H1 (cell line): Measurements from ENCODE around the gene BECN2. TPM values are rescaled to one million over a fixed set of nuclear protein-coding genes. Genes with fewer than 3 reads are reported as not detected.

Experiments used
- ASH2L ChIP-seq: fragments of 200-600, 300-600 bp; sonication (generic); IDR thresholded peaks from one replicate; pipeline ENCODE4 v1.7.1; 2017; ENCODE audit warnings: low read length
- BCL11A ChIP-seq, 2 experiments: IDR thresholded peaks; one replicate each; pipeline ENCODE4 v1.6.1; 2011; ENCODE audit warnings: low read depth in 2 of 2, low read length in 2 of 2, mild to moderate bottlenecking in 2 of 2
- BRCA1 ChIP-seq: IDR thresholded peaks from 2 replicates; pipeline ENCODE4 v1.6.1; 2012; ENCODE audit warnings: low read depth, low read length, improper control_type of control experiment
- CEBPB ChIP-seq: IDR thresholded peaks from 2 replicates; pipeline ENCODE4 v1.6.1; 2012; ENCODE audit warnings: low read depth, low read length
- EGR1 ChIP-seq: IDR thresholded peaks from 2 replicates; pipeline ENCODE4 v1.6.1; 2011; ENCODE audit warnings: low read depth, low read length, borderline replicate concordance
- FOSL1 ChIP-seq: IDR thresholded peaks from 2 replicates; pipeline ENCODE4 v1.6.1; 2011; ENCODE audit warnings: mild to moderate bottlenecking, low read depth, low read length, moderate library complexity; ENCODE audit not compliant: insufficient read depth
- HDAC2 ChIP-seq, 2 experiments: fragments of 300-600 bp in 1 of 2; sonication (generic) in 1 of 2; IDR thresholded peaks; 2 replicates each; pipeline ENCODE4 v1.6.1; 2011 to 2012; ENCODE audit warnings: low read depth in 2 of 2, low read length in 2 of 2, mild to moderate bottlenecking in 2 of 2, moderate library complexity in 2 of 2, borderline replicate concordance in 1 of 2, inconsistent platforms in 1 of 2
- KDM1A ChIP-seq: fragments of 200-600, 300-600 bp; sonication (generic); IDR thresholded peaks from 2 replicates; pipeline ENCODE4 v1.7.1; 2016; ENCODE audit warnings: mild to moderate bottlenecking, low read length, borderline replicate concordance
- KDM4A ChIP-seq: IDR thresholded peaks from one replicate; pipeline ENCODE4 v1.7.1; 2012; ENCODE audit warnings: low read depth, mild to moderate bottlenecking, moderate library complexity, low read length, inconsistent platforms; ENCODE audit not compliant: severe bottlenecking
- MAX ChIP-seq: IDR thresholded peaks from 2 replicates; pipeline ENCODE4 v1.6.1; 2012; ENCODE audit warnings: inconsistent platforms
- NANOG ChIP-seq: IDR thresholded peaks from 2 replicates; pipeline ENCODE4 v1.6.1; 2011; ENCODE audit warnings: low read length, low read depth, mild to moderate bottlenecking, inconsistent platforms; ENCODE audit not compliant: insufficient read depth, poor library complexity, severe bottlenecking
- POLR2A ChIP-seq, 2 experiments: IDR thresholded peaks; 1 replicate in 1 of 2; 2 replicates in 1 of 2; pipeline ENCODE4 v1.6.1; 2011; ENCODE audit warnings: low read depth in 2 of 2, low read length in 2 of 2, mild to moderate bottlenecking in 2 of 2; ENCODE audit errors: control extremely low read depth in 1 of 2
- POLR2AphosphoS5 ChIP-seq: IDR thresholded peaks from 2 replicates; pipeline ENCODE4 v1.6.1; 2011; ENCODE audit warnings: low read depth, low read length
- RNF2 ChIP-seq: fragments of 200-900, 300-1000 bp; sonication (generic); IDR thresholded peaks from 2 replicates; pipeline ENCODE4 v1.7.1; 2016; ENCODE audit warnings: borderline replicate concordance, low read depth, mild to moderate bottlenecking, antibody characterized with exemption, low read length; ENCODE audit not compliant: poor library complexity, severe bottlenecking; ENCODE audit errors: missing control alignments
- RXRA ChIP-seq: IDR thresholded peaks from 2 replicates; pipeline ENCODE4 v1.6.1; 2011; ENCODE audit warnings: low read depth, mild to moderate bottlenecking, low read length, moderate library complexity; ENCODE audit not compliant: insufficient read depth
- SIN3A ChIP-seq, 2 experiments: IDR thresholded peaks in 1 of 2; conservative IDR thresholded peaks in 1 of 2; 2 replicates each; pipeline ENCODE4 v1.6.1; 2011 to 2012; ENCODE audit warnings: low read length in 2 of 2, improper control_type of control experiment in 1 of 2, low read depth in 1 of 2, mild to moderate bottlenecking in 1 of 2
- SIX5 ChIP-seq: IDR thresholded peaks from 2 replicates; pipeline ENCODE4 v1.6.1; 2011; ENCODE audit warnings: mild to moderate bottlenecking, low read depth, low read length
- SP2 ChIP-seq: IDR thresholded peaks from 2 replicates; pipeline ENCODE4 v1.6.1; 2012; ENCODE audit warnings: mild to moderate bottlenecking, low read length, inconsistent platforms
- SUZ12 ChIP-seq: fragments of 200-600 bp; sonication (generic); IDR thresholded peaks from 2 replicates; pipeline ENCODE4 v1.6.1; 2012; ENCODE audit warnings: mild to moderate bottlenecking, inconsistent platforms, low read length, moderate library complexity, mixed read lengths
- YY1 ChIP-seq: IDR thresholded peaks from 2 replicates; pipeline ENCODE4 v1.6.1; 2011; ENCODE audit warnings: low read depth, mild to moderate bottlenecking, low read length
- ZNF274 ChIP-seq: IDR thresholded peaks from 2 replicates; pipeline ENCODE4 v1.7.0; 2012; ENCODE audit warnings: low read length, borderline replicate concordance; ENCODE audit errors: extremely low read depth
- polyA plus RNA-seq, 7 experiments: library from polyadenylated mRNA; depleted of rRNA in 3 of 7; stranded (reverse) in 5 of 7; unstranded in 2 of 7; fragments of >200 nt in 5 of 7; fragments of 200-250 nt in 2 of 7; gene quantifications; 1 replicate in 5 of 7; 2 replicates in 1 of 7; 4 replicates in 1 of 7; pipeline versions ENCODE4 v1.2.1 to v1.2.3, GENCODE V29; 2011 to 2013; ENCODE audit warnings: missing spikeins in 2 of 7, mixed read lengths in 2 of 7
- total RNA-seq: library from RNA; stranded (reverse); fragmentation: NEBNext Ultra II Directional; extraction: Animal tissue kit (Norgen Biotek cat#: 25700); gene quantifications from 2 replicates; pipeline ENCODE4 v1.2.1, GENCODE V29; 2021

Gene BECN2
- total and polyA plus RNA-seq, 2 of the 8 experiments (the other 6 are each of a cell fraction or from before 2014, with no cell fraction given) = not detected

DNA sequence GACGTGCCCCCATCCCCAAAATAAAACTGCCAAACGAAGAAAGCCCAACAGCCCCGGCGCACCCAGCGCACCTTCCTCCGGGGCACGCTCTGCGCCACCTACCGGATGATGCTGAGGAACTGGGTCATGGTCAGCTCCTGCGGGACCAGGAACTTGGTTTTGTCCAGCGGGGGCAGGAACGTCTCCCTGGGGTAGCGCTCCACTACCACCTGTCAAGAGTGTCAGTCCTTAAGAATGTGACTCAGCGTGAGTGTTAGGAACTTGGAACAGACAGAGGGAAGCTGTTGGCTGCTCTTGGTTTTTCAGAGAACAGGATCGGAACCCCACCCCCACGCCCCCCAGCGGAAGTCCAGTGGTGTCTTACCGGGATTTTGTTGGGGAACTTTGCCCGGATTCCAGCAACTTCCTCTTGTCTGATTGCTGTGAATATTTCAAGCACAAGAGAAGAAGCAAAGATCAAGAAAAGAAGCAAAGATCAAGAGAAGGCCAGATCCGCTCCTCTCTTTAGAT lies 40.9 kb downstream of the BECN2 start (continued):
- TF ChIP-seq HDAC2 (IDR thresholded peaks at IDR 0.05; ENCODE audit: borderline replicate concordance in 1 of 2, low read depth in 2 of 2, low read length in 2 of 2) = 0 out of 4 replicates have a peak, but pooled peaks of 1 of the 2 experiments have one; percentile 74
- no peak for TF ChIP-seq KDM1A
- TF ChIP-seq EGR1 = no peak
- no peak for TF ChIP-seq YY1
- TF ChIP-seq POLR2A (IDR thresholded peaks at IDR 0.05; ENCODE audit: control extremely low read depth in 1 of 2, low read depth in 2 of 2, low read length in 2 of 2) = no peak
- peak; percentile 80 for TF ChIP-seq KDM4A
- no peak for TF ChIP-seq SUZ12
- TF ChIP-seq FOSL1 = no peak
- no peak for TF ChIP-seq ZNF274
- TF ChIP-seq SP2 = no peak
- TF ChIP-seq CEBPB = no peak
- TF ChIP-seq ASH2L = peak; percentile 27
- 0 out of 2 replicates have a peak, but pooled peaks have one; percentile 32 for TF ChIP-seq MAX
- no peak for TF ChIP-seq RXRA
- no peak for TF ChIP-seq RNF2
- TF ChIP-seq SIX5 = no peak
- peak in 1 of 2 experiments; percentile 86; a peak in 2 of 4 replicates for TF ChIP-seq SIN3A (conservative IDR thresholded peaks at IDR 0.05 in 1 of 2, IDR thresholded peaks at IDR 0.05 in 1 of 2; ENCODE audit: low read depth in 1 of 2, low read length in 2 of 2)
- no peak for TF ChIP-seq POLR2AphosphoS5
- TF ChIP-seq BCL11A (IDR thresholded peaks at IDR 0.05; ENCODE audit: low read depth in 2 of 2, low read length in 2 of 2) = no peak
- TF ChIP-seq BRCA1 = no peak
- TF ChIP-seq NANOG = no peak
